CD14-positive monocyte (primary cell): ENCODE results near the gene LRRC45. TPM values are rescaled to one million over a fixed set of nuclear protein-coding genes. Genes with fewer than 3 reads are reported as not detected.

ENCODE experiments used
- DNase-seq, 3 donors: peaks; one replicate each; pipeline ENCODE4 v3.0.0-alpha.2; 2011 to 2022
- H2AFZ ChIP-seq: 2 replicates; pipeline ENCODE4 v1.6.0; 2012; ENCODE audit warnings: mild to moderate bottlenecking, low read depth, low read length, inconsistent platforms; ENCODE audit not compliant: insufficient read depth, poor library complexity, severe bottlenecking
- H3K27ac ChIP-seq, 2 donors: 1 replicate in 1 of 2; 2 replicates in 1 of 2; pipeline ENCODE4 v1.5.1; 2012 to 2013; ENCODE audit warnings: low read length in 2 of 2, control low read depth in 1 of 2, inconsistent platforms in 1 of 2, low read depth in 1 of 2, mild to moderate bottlenecking in 1 of 2
- H3K27me3 ChIP-seq, 2 donors: one replicate each; pipeline versions ENCODE4 v1.6.0 to v1.6.1; 2011 to 2013; ENCODE audit warnings: low read length in 2 of 2; ENCODE audit not compliant: control insufficient read depth in 2 of 2, insufficient read depth in 2 of 2
- H3K36me3 ChIP-seq, 2 donors: replicated peaks in 1 of 2; 1 replicate in 1 of 2; 2 replicates in 1 of 2; pipeline versions ENCODE4 v1.5.1 to v1.6.1; 2012 to 2013; ENCODE audit warnings: low read length in 2 of 2, control low read depth in 1 of 2, inconsistent platforms in 1 of 2, mild to moderate bottlenecking in 1 of 2; ENCODE audit not compliant: insufficient read depth in 2 of 2, control insufficient read depth in 1 of 2
- H3K4me1 ChIP-seq, 2 donors: 1 replicate in 1 of 2; 2 replicates in 1 of 2; pipeline versions ENCODE4 v1.5.1 to v1.6.1; 2012 to 2013; ENCODE audit warnings: low read length in 2 of 2, control low read depth in 1 of 2, inconsistent platforms in 1 of 2, mild to moderate bottlenecking in 1 of 2, moderate library complexity in 1 of 2; ENCODE audit not compliant: insufficient read depth in 2 of 2, control insufficient read depth in 1 of 2
- H3K4me2 ChIP-seq: replicated peaks from 2 replicates; pipeline ENCODE3; 2012; ENCODE audit warnings: low read length, moderate library complexity, mild to moderate bottlenecking; ENCODE audit not compliant: poor library complexity, severe bottlenecking; ENCODE audit errors: extremely low read depth
- H3K4me3 ChIP-seq, 3 experiments: fragments of 200-600 bp in 1 of 3; sonication (generic) in 1 of 3; replicated peaks in 1 of 3; 1 replicate in 2 of 3; 2 replicates in 1 of 3; pipeline ENCODE4 v1.5.1; 2011 to 2013; ENCODE audit warnings: low read length in 3 of 3, mild to moderate bottlenecking in 3 of 3, control low read depth in 2 of 3, low read depth in 2 of 3, inconsistent platforms in 1 of 3, moderate library complexity in 1 of 3
- H3K79me2 ChIP-seq: 2 replicates; pipeline ENCODE4 v1.6.0; 2012; ENCODE audit warnings: mild to moderate bottlenecking, control low read depth, inconsistent platforms, low read length, moderate library complexity; ENCODE audit not compliant: insufficient read depth
- H3K9ac ChIP-seq: 2 replicates; pipeline ENCODE4 v1.6.0; 2017; ENCODE audit warnings: low read length, mild to moderate bottlenecking; ENCODE audit not compliant: insufficient read depth, poor library complexity, severe bottlenecking
- H3K9me3 ChIP-seq, 2 donors: replicated peaks in 1 of 2; 1 replicate in 1 of 2; 2 replicates in 1 of 2; pipeline versions ENCODE4 v1.5.1 to v1.6.1; 2012 to 2013; ENCODE audit warnings: low read length in 2 of 2, control low read depth in 1 of 2; ENCODE audit not compliant: control insufficient read depth in 1 of 2, insufficient read depth in 1 of 2
- H4K20me1 ChIP-seq: 2 replicates; pipeline ENCODE4 v1.6.0; 2012; ENCODE audit warnings: mild to moderate bottlenecking, low read length, control low read depth, moderate library complexity; ENCODE audit not compliant: insufficient read depth
- H3K27ac Mint-ChIP-seq, 7 donors: one replicate each; pipeline ENCODE4 v1.8.0; 2020; ENCODE audit warnings: mild to moderate bottlenecking in 7 of 7, mixed read lengths in 7 of 7, moderate library complexity in 6 of 7, inconsistent platforms in 2 of 7
- H3K27me3 Mint-ChIP-seq, 3 donors: one replicate each; pipeline ENCODE4 v1.8.0; 2021 to 2022; ENCODE audit warnings: low read depth in 3 of 3, mild to moderate bottlenecking in 3 of 3, mixed read lengths in 3 of 3, moderate library complexity in 3 of 3, inconsistent platforms in 1 of 3
- H3K36me3 Mint-ChIP-seq, 2 donors: one replicate each; pipeline ENCODE4 v1.8.0; 2020; ENCODE audit warnings: mixed read lengths in 2 of 2, inconsistent platforms in 1 of 2, mild to moderate bottlenecking in 1 of 2
- H3K4me1 Mint-ChIP-seq: one replicate; pipeline ENCODE4 v1.8.0; 2020; ENCODE audit warnings: mild to moderate bottlenecking, mixed read lengths
- H3K4me3 Mint-ChIP-seq, 2 donors: one replicate each; pipeline ENCODE4 v1.8.0; 2020; ENCODE audit warnings: mild to moderate bottlenecking in 2 of 2, mixed read lengths in 2 of 2, moderate library complexity in 1 of 2
- H3K9me3 Mint-ChIP-seq, 7 donors: one replicate each; pipeline ENCODE4 v1.8.0; 2020 to 2022; ENCODE audit warnings: mixed read lengths in 7 of 7, mild to moderate bottlenecking in 6 of 7, moderate library complexity in 6 of 7, inconsistent platforms in 2 of 7
- CTCF ChIP-seq: fragments of 200-600 bp; IDR thresholded peaks from one replicate; pipeline ENCODE4 v1.8.0; 2022; ENCODE audit warnings: antibody characterized with exemption, mild to moderate bottlenecking
- WGBS: methylation state at CpG from one replicate; pipeline ENCODE4 v1.1.5; 2013; ENCODE audit warnings: missing lambda C conversion rate; ENCODE audit not compliant: insufficient coverage; 5-methylcytosine and 5-hydroxymethylcytosine counted together
- intact Hi-C, 2 donors: fragments of 100-400 bp; cut with micrococcal nuclease; formaldehyde crosslinking; loops; one replicate each; pipeline versions ENCODE4 v1.15.0 to v1.15.1; 2023
- polyA plus RNA-seq, 3 donors: library from polyadenylated mRNA; depleted of rRNA in 1 of 3; unstranded in 2 of 3; stranded (reverse) in 1 of 3; fragments of 300-500 nt in 2 of 3; fragments of >200 nt in 1 of 3; fragmentation: Illumina TruSeq in 2 of 3; gene quantifications; 1 replicate in 2 of 3; 2 replicates in 1 of 3; pipeline ENCODE4 v1.2.3, GENCODE V29; 2012 to 2021

LRRC45 gene
- polyA plus RNA-seq, 3 donors: 2.6 to 12.2 (median 3.4) TPM

GRCh38 chr17:81992306-81993102, 30.6 kb upstream of the LRRC45 start:
- no peak overlapping the region for H3K4me2 ChIP-seq
- H3K4me1 ChIP-seq: no peaks in the 10 kb centered on the region
- Mint-ChIP-seq H3K4me1 (no peaks in the 10 kb centered on the region), H3K4me3 (no peak overlapping the region), H3K9me3 (peaks cover 0 to 2% (median 0%) of the 10 kb centered on the region in 7 donors), H3K27me3 (peaks cover 0 to 1% (median 0%) of the 10 kb centered on the region in 3 donors), H3K36me3 (peaks cover 39 to 59% of the 10 kb centered on the region in 2 donors), H3K27ac (no peak overlapping the region)
- no peak overlapping the region for H3K9ac ChIP-seq
- H4K20me1 ChIP-seq: peaks cover 14% of the 10 kb centered on the region
- H3K36me3 ChIP-seq: peaks cover 24 to 39% of the 10 kb centered on the region in 2 donors
- DNase-seq: no peak
- H3K27ac ChIP-seq: no peak overlapping the region
- TF ChIP-seq CTCF: no peak
- H3K79me2 ChIP-seq: no peaks in the 10 kb centered on the region
- intact Hi-C loops: no loop called here
- no peak overlapping the region for H2AFZ ChIP-seq
- 98% methylated on average over 26 of the region's 31 CpGs for WGBS
- no peaks in the 10 kb centered on the region for H3K9me3 ChIP-seq
- no peak overlapping the region for H3K4me3 ChIP-seq
- H3K27me3 ChIP-seq: no peaks in the 10 kb centered on the region

GRCh38 chr17:81993729-81994592, 29.1 kb upstream of the LRRC45 start:
- Mint-ChIP-seq H3K27me3 (no peaks in the 10 kb centered on the region), H3K36me3 (peaks cover 29 to 54% of the 10 kb centered on the region in 2 donors), H3K9me3 (peaks cover 0 to 2% (median 0%) of the 10 kb centered on the region in 7 donors), H3K4me1 (no peaks in the 10 kb centered on the region), H3K27ac (peak overlapping the region in 1 of 7 donors; percentile 3), H3K4me3 (no peak overlapping the region)
- no peak overlapping the region for H3K4me2 ChIP-seq
- H3K36me3 ChIP-seq: peaks cover 20 to 39% of the 10 kb centered on the region in 2 donors
- H3K79me2 ChIP-seq: no peaks in the 10 kb centered on the region
- TF ChIP-seq CTCF: no peak
- no peak for DNase-seq
- H3K9me3 ChIP-seq: no peaks in the 10 kb centered on the region
- H3K4me3 ChIP-seq: no peak overlapping the region
- H4K20me1 ChIP-seq: peaks cover 9% of the 10 kb centered on the region
- no peak overlapping the region for H3K9ac ChIP-seq
- H3K27ac ChIP-seq: no peak overlapping the region
- no peaks in the 10 kb centered on the region for H3K4me1 ChIP-seq
- WGBS: 99% methylated on average over 37 of the region's 37 CpGs
- intact Hi-C loops: no loop called here
- no peak overlapping the region for H2AFZ ChIP-seq
- no peaks in the 10 kb centered on the region for H3K27me3 ChIP-seq
